Keratinocyte (primary cell): ENCODE data around the gene TAOK1. TPM values are rescaled to one million over a fixed set of nuclear protein-coding genes. Genes with fewer than 3 reads are reported as not detected.

Experiments
- DNase-seq: peaks from one replicate; pipeline ENCODE4 v3.0.0-alpha.2; 2011; ENCODE audit warnings: low read depth, missing footprints, low spot score
- FAIRE-seq: peaks from 2 replicates; lab custom pipeline; 2011; peaks lifted over from hg19 to GRCh38; lab: Jason Lieb, UNC
- H2AFZ ChIP-seq: 2 replicates; pipeline ENCODE4 v1.6.0; 2012; ENCODE audit warnings: low read length, control low read depth, inconsistent platforms; ENCODE audit not compliant: control insufficient read depth
- H3K27ac ChIP-seq: 2 replicates; pipeline ENCODE4 v1.5.1; 2011; ENCODE audit warnings: low read length; ENCODE audit not compliant: control insufficient read depth, insufficient read depth
- H3K27me3 ChIP-seq: 3 replicates; pipeline ENCODE4 v1.6.0; 2011; ENCODE audit warnings: low read length; ENCODE audit not compliant: control insufficient read depth, insufficient read depth; ENCODE audit errors: extremely low read depth
- H3K36me3 ChIP-seq, 2 experiments: 2 replicates in 1 of 2; 3 replicates in 1 of 2; pipeline ENCODE4 v1.5.1; 2011; ENCODE audit warnings: low read length in 2 of 2, mild to moderate bottlenecking in 1 of 2; ENCODE audit not compliant: control insufficient read depth in 2 of 2, insufficient read depth in 2 of 2; ENCODE audit errors: extremely low read depth in 1 of 2
- H3K4me1 ChIP-seq: 3 replicates; pipeline ENCODE4 v1.5.1; 2011; ENCODE audit warnings: low read length; ENCODE audit not compliant: control insufficient read depth, insufficient read depth; ENCODE audit errors: extremely low read depth
- H3K4me2 ChIP-seq: 3 replicates; pipeline ENCODE4 v1.6.0; 2011; ENCODE audit warnings: low read depth, low read length; ENCODE audit not compliant: control insufficient read depth, insufficient read depth; ENCODE audit errors: extremely low read depth
- H3K4me3 ChIP-seq, 3 experiments: fragments of 200-600 bp in 1 of 3; sonication (generic) in 1 of 3; 2 replicates in 2 of 3; 3 replicates in 1 of 3; pipeline ENCODE4 v1.5.1; 2011 to 2016; ENCODE audit warnings: low read length in 3 of 3, mild to moderate bottlenecking in 3 of 3, control low read depth in 2 of 3, inconsistent platforms in 1 of 3, low read depth in 1 of 3, mixed read lengths in 1 of 3, mixed run types in 1 of 3, moderate library complexity in 1 of 3; ENCODE audit not compliant: control insufficient read depth in 2 of 3, insufficient read depth in 2 of 3; ENCODE audit errors: extremely low read depth in 1 of 3
- H3K79me2 ChIP-seq: 2 replicates; pipeline ENCODE4 v1.6.0; 2012; ENCODE audit warnings: low read length; ENCODE audit not compliant: control insufficient read depth, insufficient read depth
- H3K9ac ChIP-seq: 3 replicates; pipeline ENCODE4 v1.6.0; 2011; ENCODE audit warnings: low read length; ENCODE audit not compliant: control insufficient read depth, insufficient read depth; ENCODE audit errors: extremely low read depth
- H3K9me1 ChIP-seq: 3 replicates; pipeline ENCODE4 v1.6.0; 2011; ENCODE audit warnings: low read length; ENCODE audit not compliant: control insufficient read depth, insufficient read depth; ENCODE audit errors: extremely low read depth
- H3K9me3 ChIP-seq: 2 replicates; pipeline ENCODE4 v1.5.1; 2012; ENCODE audit warnings: low read depth, low read length; ENCODE audit not compliant: control insufficient read depth
- H4K20me1 ChIP-seq: 3 replicates; pipeline ENCODE4 v1.6.0; 2011; ENCODE audit warnings: low read length; ENCODE audit not compliant: control insufficient read depth, insufficient read depth; ENCODE audit errors: extremely low read depth
- EZH2 ChIP-seq: IDR thresholded peaks from one replicate; pipeline ENCODE4 v1.6.1; 2012; ENCODE audit warnings: inconsistent platforms, mild to moderate bottlenecking, low read length, moderate library complexity
- dilution Hi-C: fragments of 300-500 bp; cut with MboI; formaldehyde crosslinking; loops from one replicate; pipeline ENCODE4 v1.7.0; 2020; ENCODE audit warnings: low sequenced_read_pairs; ENCODE audit not compliant: extremely low pct_ligation_motif_present
- polyA plus RNA-seq, 5 experiments: library from polyadenylated mRNA; depleted of rRNA in 3 of 5; stranded (reverse) in 3 of 5; stranded (forward) in 1 of 5; unstranded in 1 of 5; fragments of >200 nt; gene quantifications; 1 replicate in 1 of 5; 2 replicates in 3 of 5; 3 replicates in 1 of 5; pipeline versions ENCODE4 v1.2.1 to v1.2.3, GENCODE V29; 2011 to 2012; ENCODE audit warnings: missing spikeins in 2 of 5, low read depth in 1 of 5, low replicate concordance in 1 of 5
- TF ChIP-seq, protein P1 (sequence below), 3 experiments: IDR thresholded peaks in 1 of 3; conservative IDR thresholded peaks in 1 of 3; optimal IDR thresholded peaks in 1 of 3; 2 replicates in 2 of 3; 3 replicates in 1 of 3; pipeline versions ENCODE3 to v1.5.1; 2011; ENCODE audit warnings: low read length in 3 of 3, mild to moderate bottlenecking in 3 of 3, moderate library complexity in 2 of 3, control low read depth in 1 of 3, inconsistent platforms in 1 of 3; ENCODE audit not compliant: insufficient read depth in 2 of 3; ENCODE audit errors: extremely low read depth in 1 of 3

The TAOK1 gene
- polyA plus RNA-seq, 1 donor (not counting 4 experiments of a cell fraction or from before 2014, with no cell fraction given): 26.7 TPM

- Histone ChIP-seq H4K20me1 (peaks cover 6% of the 10 kb centered on the region), H3K27ac (peak overlapping the region; percentile 13), H3K9ac (no peak overlapping the region), H3K36me3 (peaks cover 0 to 1% of the 10 kb centered on the region in 2 experiments), H3K79me2 (peaks cover 75% of the 10 kb centered on the region), H3K4me2 (peak overlapping the region; percentile 85), H3K9me3 (no peaks in the 10 kb centered on the region), H3K4me3 (peak overlapping the region in 1 of 3 experiments; percentile 33), H3K27me3 (no peaks in the 10 kb centered on the region), H3K4me1 (peaks cover 24% of the 10 kb centered on the region), H3K9me1 (no peaks in the 10 kb centered on the region), H2AFZ (no peak overlapping the region)
- dilution Hi-C loops: no loop called here
- TF ChIP-seq, protein P1, sequence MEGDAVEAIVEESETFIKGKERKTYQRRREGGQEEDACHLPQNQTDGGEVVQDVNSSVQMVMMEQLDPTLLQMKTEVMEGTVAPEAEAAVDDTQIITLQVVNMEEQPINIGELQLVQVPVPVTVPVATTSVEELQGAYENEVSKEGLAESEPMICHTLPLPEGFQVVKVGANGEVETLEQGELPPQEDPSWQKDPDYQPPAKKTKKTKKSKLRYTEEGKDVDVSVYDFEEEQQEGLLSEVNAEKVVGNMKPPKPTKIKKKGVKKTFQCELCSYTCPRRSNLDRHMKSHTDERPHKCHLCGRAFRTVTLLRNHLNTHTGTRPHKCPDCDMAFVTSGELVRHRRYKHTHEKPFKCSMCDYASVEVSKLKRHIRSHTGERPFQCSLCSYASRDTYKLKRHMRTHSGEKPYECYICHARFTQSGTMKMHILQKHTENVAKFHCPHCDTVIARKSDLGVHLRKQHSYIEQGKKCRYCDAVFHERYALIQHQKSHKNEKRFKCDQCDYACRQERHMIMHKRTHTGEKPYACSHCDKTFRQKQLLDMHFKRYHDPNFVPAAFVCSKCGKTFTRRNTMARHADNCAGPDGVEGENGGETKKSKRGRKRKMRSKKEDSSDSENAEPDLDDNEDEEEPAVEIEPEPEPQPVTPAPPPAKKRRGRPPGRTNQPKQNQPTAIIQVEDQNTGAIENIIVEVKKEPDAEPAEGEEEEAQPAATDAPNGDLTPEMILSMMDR (optimal IDR thresholded peaks at IDR 0.05 in 1 of 3, IDR thresholded peaks at IDR 0.05 in 1 of 3, conservative IDR thresholded peaks at IDR 0.05 in 1 of 3; ENCODE audit: extremely low read depth in 1 of 3, insufficient read depth in 2 of 3, low read length in 3 of 3): no peak
- TF ChIP-seq EZH2: no peak
- FAIRE-seq (no peak), DNase-seq (no peak)
These were observed 3.3 kb downstream of the TAOK1 start for GRCh38 chr17:29393436-29393835.

DNA sequence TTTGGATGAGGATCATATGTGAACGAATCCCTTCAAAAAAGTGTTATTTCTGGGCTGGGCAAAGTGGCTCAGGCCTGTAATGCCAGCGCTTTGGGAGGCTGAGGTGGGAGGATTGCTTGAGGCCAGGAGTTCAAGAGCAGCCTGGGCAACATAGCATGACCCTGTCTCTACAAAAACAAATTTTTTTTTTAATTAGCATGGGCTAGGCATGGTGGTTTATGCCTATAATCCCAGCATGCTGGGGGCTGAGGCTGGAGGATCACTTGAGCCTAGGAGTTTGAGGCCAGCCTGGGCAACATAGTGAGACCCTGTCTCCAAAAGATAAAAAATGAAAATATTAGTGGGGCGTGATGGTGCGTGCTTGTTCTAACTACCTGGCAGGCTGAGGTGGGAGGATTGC is 4.6 kb downstream of the TAOK1 start:
- Histone ChIP-seq H3K9me3 (no peaks in the 10 kb centered on the region), H3K27me3 (no peaks in the 10 kb centered on the region), H3K4me2 (no peak overlapping the region), H4K20me1 (peaks cover 6% of the 10 kb centered on the region), H3K9me1 (no peaks in the 10 kb centered on the region), H3K4me3 (no peak overlapping the region), H3K36me3 (peaks cover 0 to 3% of the 10 kb centered on the region in 2 experiments), H2AFZ (no peak overlapping the region), H3K4me1 (peaks cover 23% of the 10 kb centered on the region), H3K9ac (no peak overlapping the region), H3K27ac (no peak overlapping the region), H3K79me2 (peaks cover 86% of the 10 kb centered on the region)
- dilution Hi-C loops: no loop called here
- DNase-seq: no peak
- no peak for FAIRE-seq
- TF ChIP-seq EZH2: no peak
- TF ChIP-seq, protein P1 (optimal IDR thresholded peaks at IDR 0.05 in 1 of 3, IDR thresholded peaks at IDR 0.05 in 1 of 3, conservative IDR thresholded peaks at IDR 0.05 in 1 of 3; ENCODE audit: extremely low read depth in 1 of 3, insufficient read depth in 2 of 3, low read length in 3 of 3): no peak
